Peyer's patch (tissue), 4 donors: ENCODE results near the gene ACTR3C. TPM values are rescaled to one million over a fixed set of nuclear protein-coding genes. Genes with fewer than 3 reads are reported as not detected.
"Not testable (repeated sequence)": the region's sequence is repeated elsewhere in the genome, so short reads cannot be mapped to it uniquely, and the experiment has no call there.

Experiments
- DNase-seq, 3 donors: peaks; one replicate each; pipeline ENCODE4 v3.0.0-alpha.2; 2017 to 2019
- H3K27ac ChIP-seq, 4 donors: fragments of 200-600 bp; sonication (generic); one replicate each; pipeline ENCODE4 v1.5.1; 2016 to 2019
- H3K27me3 ChIP-seq, 2 donors: fragments of 200-600 bp; sonication (generic); one replicate each; pipeline ENCODE4 v1.5.1; 2019
- H3K36me3 ChIP-seq, 3 donors: fragments of 200-600 bp; sonication (generic); one replicate each; pipeline ENCODE4 v1.5.1; 2016 to 2019
- H3K4me1 ChIP-seq, 4 donors: fragments of 200-600 bp; sonication (generic); one replicate each; pipeline ENCODE4 v1.5.1; 2016 to 2019
- H3K4me3 ChIP-seq, 4 donors: fragments of 200-600 bp; sonication (generic); 1 replicate in 3 of 4; 2 replicates in 1 of 4; pipeline ENCODE4 v1.5.1; 2016 to 2019; ENCODE audit warnings: mild to moderate bottlenecking in 1 of 4
- H3K9me3 ChIP-seq, 4 donors: fragments of 200-600 bp; sonication (generic); one replicate each; pipeline ENCODE4 v1.5.1; 2016 to 2019; ENCODE audit warnings: mild to moderate bottlenecking in 1 of 4
- total RNA-seq, 4 donors: library from RNA; depleted of rRNA; stranded (reverse); fragments of >200 nt; gene quantifications; one replicate each; pipeline ENCODE4 v1.1.0, GENCODE V29; 2016
- TF ChIP-seq, protein P1 (sequence below), 6 experiments: fragments of 450-650 bp in 4 of 6; fragments of 200-600 bp in 2 of 6; sonication (generic) in 1 of 6; IDR thresholded peaks; one replicate each; pipeline ENCODE4 v1.5.1; 2017 to 2019; ENCODE audit warnings: antibody characterized with exemption in 6 of 6, mild to moderate bottlenecking in 3 of 6, moderate library complexity in 1 of 6

ACTR3C gene
- total RNA-seq, 4 donors from 2014 or later = 34.5 to 70.4 (median 56.8) TPM

GRCh38 chr7:150290317-150290716 lies 33.0 kb downstream of the ACTR3C start:
- not testable (repeated sequence) for H3K4me1 ChIP-seq, H3K27ac ChIP-seq, DNase-seq, H3K9me3 ChIP-seq, H3K4me3 ChIP-seq, H3K36me3 ChIP-seq, H3K27me3 ChIP-seq

DNA sequence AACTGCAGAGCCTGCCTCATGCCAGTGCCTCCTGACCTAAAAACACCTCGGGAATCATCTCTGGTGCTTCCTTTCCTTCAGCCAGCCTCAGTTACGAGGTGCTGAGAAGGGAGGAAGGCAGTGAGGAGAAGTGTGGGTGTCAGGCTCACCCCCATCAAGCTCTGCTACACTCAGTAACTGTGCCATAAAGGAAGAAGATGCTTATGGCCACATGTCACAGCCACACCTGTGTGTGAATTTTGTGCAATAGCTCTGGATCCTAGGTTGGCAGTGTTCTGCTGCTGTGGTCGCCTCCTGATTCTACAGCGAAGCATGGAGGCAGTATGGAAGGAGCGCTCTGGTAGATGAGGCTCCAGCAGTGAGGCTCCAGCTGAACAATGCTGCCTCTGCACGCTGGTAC lies 34.5 kb downstream of the ACTR3C start:
- not testable (repeated sequence) for DNase-seq, H3K27me3 ChIP-seq, H3K27ac ChIP-seq, H3K9me3 ChIP-seq, H3K36me3 ChIP-seq, H3K4me1 ChIP-seq, H3K4me3 ChIP-seq

- H3K4me3 ChIP-seq, H3K27ac ChIP-seq, H3K4me1 ChIP-seq, H3K36me3 ChIP-seq, H3K27me3 ChIP-seq, DNase-seq, H3K9me3 ChIP-seq: not testable (repeated sequence)
Measured at GRCh38 chr7:150287815-150288214, 35.5 kb downstream of the ACTR3C start.

- H3K36me3 ChIP-seq, H3K27ac ChIP-seq, H3K27me3 ChIP-seq, H3K4me3 ChIP-seq, H3K9me3 ChIP-seq, H3K4me1 ChIP-seq: not testable (repeated sequence)
- TF ChIP-seq, protein P1, sequence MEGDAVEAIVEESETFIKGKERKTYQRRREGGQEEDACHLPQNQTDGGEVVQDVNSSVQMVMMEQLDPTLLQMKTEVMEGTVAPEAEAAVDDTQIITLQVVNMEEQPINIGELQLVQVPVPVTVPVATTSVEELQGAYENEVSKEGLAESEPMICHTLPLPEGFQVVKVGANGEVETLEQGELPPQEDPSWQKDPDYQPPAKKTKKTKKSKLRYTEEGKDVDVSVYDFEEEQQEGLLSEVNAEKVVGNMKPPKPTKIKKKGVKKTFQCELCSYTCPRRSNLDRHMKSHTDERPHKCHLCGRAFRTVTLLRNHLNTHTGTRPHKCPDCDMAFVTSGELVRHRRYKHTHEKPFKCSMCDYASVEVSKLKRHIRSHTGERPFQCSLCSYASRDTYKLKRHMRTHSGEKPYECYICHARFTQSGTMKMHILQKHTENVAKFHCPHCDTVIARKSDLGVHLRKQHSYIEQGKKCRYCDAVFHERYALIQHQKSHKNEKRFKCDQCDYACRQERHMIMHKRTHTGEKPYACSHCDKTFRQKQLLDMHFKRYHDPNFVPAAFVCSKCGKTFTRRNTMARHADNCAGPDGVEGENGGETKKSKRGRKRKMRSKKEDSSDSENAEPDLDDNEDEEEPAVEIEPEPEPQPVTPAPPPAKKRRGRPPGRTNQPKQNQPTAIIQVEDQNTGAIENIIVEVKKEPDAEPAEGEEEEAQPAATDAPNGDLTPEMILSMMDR (IDR thresholded peaks at IDR 0.05) = peak in 4 of 6 experiments; percentile 42 to 68 (median 68)
- peak in 1 of 3 donors; percentile 57 for DNase-seq
Measured at GRCh38 chr7:150285849-150286754, 37.2 kb downstream of the ACTR3C start.

DNA sequence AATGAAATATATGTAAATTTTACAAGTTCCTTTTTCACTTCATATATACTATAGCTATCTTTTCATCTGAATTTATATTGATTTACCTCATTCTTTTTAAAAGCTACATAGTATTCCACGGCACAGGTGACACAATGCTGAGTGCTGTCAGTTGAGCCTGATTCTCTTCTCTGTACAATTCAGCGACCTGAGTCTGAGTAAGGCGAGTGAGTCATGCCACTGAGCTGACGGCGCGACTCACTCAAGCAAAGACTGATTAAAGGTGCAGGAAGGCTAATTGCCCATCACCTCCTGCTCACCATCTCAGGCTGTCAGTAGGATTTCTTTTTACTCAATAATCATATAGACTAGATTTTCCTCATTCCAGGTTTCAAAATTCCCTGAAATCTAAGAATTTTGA lies 39.7 kb downstream of the ACTR3C start:
- not testable (repeated sequence) for H3K9me3 ChIP-seq, H3K36me3 ChIP-seq, H3K27ac ChIP-seq, H3K4me3 ChIP-seq, H3K4me1 ChIP-seq, H3K27me3 ChIP-seq, DNase-seq

- not testable (repeated sequence) for H3K9me3 ChIP-seq
Measured at GRCh38 chr7:150283111-150283510, 40.2 kb downstream of the ACTR3C start.

DNA sequence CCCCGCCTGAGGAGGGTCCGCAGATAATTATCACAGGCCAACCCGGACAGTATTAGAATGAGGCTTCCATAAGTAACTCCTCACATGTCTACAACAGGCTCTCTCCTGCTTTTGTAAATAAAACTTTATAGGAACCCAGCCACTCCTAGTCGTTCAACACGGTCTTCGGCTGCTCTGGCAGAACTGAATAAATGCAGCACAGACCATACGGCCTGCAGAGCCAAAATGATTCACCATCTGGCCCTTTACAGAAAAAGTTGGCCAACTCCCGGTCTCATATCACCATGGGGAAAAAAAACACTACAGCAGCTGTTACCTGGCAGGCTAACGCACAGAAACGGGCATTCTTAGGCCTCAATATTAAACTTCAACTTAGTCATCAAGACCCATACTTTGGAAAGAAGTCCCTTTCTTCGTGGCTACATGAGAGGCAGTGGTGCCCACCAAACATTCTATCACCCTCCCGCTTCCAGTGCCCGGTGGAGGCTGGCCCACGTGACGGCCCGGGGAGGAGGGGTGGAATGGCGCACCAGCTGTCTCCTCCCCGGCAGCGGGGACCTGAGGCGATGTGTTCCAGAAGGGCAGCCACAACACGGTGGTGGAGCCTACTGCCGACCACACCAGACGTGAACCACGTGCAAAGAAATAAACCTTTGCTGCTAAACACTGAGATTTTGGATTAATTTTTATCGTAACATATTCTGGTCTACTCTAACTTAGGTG lies 41.5 kb downstream of the ACTR3C start:
- not testable (repeated sequence) for H3K9me3 ChIP-seq, H3K27me3 ChIP-seq, H3K27ac ChIP-seq, DNase-seq, H3K4me3 ChIP-seq, H3K4me1 ChIP-seq, H3K36me3 ChIP-seq

More at GRCh38 chr7:150283111-150283510, 40.2 kb downstream of the ACTR3C start:
- H3K4me3 ChIP-seq, H3K36me3 ChIP-seq, DNase-seq, H3K4me1 ChIP-seq, H3K27ac ChIP-seq, H3K27me3 ChIP-seq: not testable (repeated sequence)

DNA sequence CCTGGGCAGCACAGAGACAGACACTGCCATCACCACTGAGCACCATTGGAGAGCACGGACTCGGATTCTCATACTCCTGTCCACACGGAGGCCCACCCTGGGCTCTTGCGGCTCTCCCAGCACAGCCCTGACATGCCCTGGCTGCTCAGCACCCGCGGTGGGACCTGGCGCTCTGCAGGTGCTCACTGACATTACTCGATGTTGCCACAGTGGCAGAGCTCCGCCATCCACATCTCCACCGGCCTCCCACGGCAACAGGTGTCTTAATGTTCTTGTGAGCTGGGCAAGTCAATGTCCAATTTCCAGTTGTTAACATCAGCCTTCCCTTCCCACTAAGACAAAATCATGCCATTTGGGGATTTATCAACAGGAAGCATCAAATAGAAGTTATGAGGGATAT lies 45.0 kb downstream of the ACTR3C start:
- not testable (repeated sequence) for H3K4me1 ChIP-seq, DNase-seq, H3K4me3 ChIP-seq, H3K9me3 ChIP-seq, H3K36me3 ChIP-seq, H3K27ac ChIP-seq, H3K27me3 ChIP-seq

- TF ChIP-seq, protein P1 (IDR thresholded peaks at IDR 0.05) = peak; percentile 32 to 85 (median 74)
- not testable (repeated sequence) for H3K4me3 ChIP-seq, H3K4me1 ChIP-seq, H3K27ac ChIP-seq, H3K9me3 ChIP-seq, H3K27me3 ChIP-seq, H3K36me3 ChIP-seq
- DNase-seq = peak in 1 of 3 donors; percentile 58
Measured at GRCh38 chr7:150276132-150276695, 47.1 kb downstream of the ACTR3C start.

GRCh38 chr7:150271898-150272297 lies 51.4 kb downstream of the ACTR3C start:
- not testable (repeated sequence) for H3K9me3 ChIP-seq, DNase-seq, H3K36me3 ChIP-seq

GRCh38 chr7:150270101-150270824 lies 53.1 kb downstream of the ACTR3C start:
- not testable (repeated sequence) for H3K4me3 ChIP-seq, H3K36me3 ChIP-seq, H3K4me1 ChIP-seq, DNase-seq, H3K27me3 ChIP-seq, H3K27ac ChIP-seq, H3K9me3 ChIP-seq

More at GRCh38 chr7:150271898-150272297, 51.4 kb downstream of the ACTR3C start:
- not testable (repeated sequence) for H3K4me3 ChIP-seq, H3K4me1 ChIP-seq, H3K27me3 ChIP-seq, H3K27ac ChIP-seq

DNA sequence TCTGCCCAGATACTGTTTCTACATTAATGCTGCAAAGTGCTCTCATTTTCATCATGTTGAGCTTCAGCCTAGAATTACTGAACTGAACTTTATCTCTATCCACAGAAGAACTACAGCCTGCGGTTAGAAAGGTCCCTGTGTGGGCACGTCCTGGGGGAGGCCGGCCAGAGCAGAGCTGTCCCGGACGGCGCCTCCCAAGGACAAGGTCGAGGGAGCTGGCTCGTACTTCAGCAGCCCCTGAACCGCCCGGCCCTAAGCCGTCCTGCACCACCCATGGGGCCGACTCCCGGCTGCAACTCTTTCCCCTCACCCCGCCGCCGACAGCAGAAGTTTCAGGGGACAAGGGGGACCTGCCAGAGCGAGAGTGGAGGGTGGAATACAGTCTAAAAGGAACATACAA lies 54.5 kb downstream of the ACTR3C start:
- DNase-seq, H3K9me3 ChIP-seq, H3K36me3 ChIP-seq, H3K4me1 ChIP-seq, H3K27ac ChIP-seq, H3K27me3 ChIP-seq, H3K4me3 ChIP-seq: not testable (repeated sequence)
